GM19025 (cell line): ENCODE data around the gene CORO2A.
"Not testable (repeated sequence)": the region's sequence is repeated elsewhere in the genome, so short reads cannot be mapped to it uniquely, and the experiment has no call there.

Source experiments
- ATAC-seq: cut with Tn5 transposase; IDR thresholded peaks from one replicate; pipeline ENCODE4 v1.9.1; 2021; ENCODE audit warnings: mild to moderate bottlenecking, low read depth, moderate library complexity; ENCODE audit not compliant: unreplicated experiment

The CORO2A gene

DNA sequence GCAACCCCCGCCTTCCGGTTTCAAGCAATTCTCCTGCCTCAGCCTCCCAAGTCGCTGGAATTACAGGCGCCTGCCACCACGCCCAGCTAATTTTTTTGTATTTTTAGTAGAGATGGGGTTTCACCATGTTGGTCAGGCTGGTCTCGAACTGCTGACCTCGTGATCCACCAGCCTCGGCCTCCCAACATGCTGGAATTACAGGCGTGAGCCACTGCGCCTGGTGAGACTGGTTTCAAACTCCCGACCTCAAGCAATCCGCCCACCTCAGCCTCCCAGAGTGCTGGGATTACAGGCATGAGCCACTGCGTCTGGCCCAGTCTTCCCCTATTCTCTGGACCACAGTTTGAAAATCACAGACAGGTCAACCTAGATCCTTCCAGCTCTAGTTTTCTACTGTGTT, 68.3 kb downstream of the CORO2A start:
- not testable (repeated sequence) for ATAC-seq

DNA sequence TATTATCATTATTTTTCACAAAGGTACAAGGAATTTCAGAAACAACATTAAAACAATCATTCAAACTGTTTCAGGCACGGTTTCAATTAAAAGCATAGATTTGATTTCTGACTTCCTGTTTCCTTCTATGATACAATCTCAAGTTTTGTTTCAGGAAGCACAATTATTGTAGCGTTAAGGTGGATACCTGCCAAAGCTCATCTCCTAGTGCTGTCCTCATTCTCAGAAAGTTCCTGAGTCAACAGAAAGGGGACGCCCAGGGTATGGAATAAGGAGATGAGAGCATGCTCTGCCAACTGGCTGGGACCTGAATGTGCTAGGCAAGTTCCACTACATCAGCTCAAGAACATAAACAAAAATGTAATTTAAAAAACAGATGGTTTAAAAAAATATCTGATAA, 71.4 kb downstream of the CORO2A start:
- ATAC-seq = no peak

DNA sequence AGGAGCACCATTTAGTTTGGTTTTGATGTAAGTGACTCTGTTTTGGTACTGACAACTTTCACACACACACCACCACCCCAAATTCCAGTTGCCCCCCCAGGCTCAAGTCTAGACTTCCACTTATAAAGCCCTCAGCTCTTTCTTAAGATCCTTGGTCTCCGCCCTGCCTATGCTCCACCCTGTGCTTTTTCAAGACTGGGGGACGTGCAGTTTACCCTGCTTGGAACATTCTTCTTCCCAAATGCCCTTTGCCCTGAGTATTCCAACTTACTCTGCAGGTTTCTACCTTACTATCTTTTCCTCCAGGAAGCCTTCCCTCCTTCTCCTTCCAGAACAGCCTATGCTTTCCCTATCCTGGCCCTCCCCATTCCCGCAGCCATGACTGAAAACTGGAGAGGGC, 72.0 kb downstream of the CORO2A start:
- no peak for ATAC-seq

DNA sequence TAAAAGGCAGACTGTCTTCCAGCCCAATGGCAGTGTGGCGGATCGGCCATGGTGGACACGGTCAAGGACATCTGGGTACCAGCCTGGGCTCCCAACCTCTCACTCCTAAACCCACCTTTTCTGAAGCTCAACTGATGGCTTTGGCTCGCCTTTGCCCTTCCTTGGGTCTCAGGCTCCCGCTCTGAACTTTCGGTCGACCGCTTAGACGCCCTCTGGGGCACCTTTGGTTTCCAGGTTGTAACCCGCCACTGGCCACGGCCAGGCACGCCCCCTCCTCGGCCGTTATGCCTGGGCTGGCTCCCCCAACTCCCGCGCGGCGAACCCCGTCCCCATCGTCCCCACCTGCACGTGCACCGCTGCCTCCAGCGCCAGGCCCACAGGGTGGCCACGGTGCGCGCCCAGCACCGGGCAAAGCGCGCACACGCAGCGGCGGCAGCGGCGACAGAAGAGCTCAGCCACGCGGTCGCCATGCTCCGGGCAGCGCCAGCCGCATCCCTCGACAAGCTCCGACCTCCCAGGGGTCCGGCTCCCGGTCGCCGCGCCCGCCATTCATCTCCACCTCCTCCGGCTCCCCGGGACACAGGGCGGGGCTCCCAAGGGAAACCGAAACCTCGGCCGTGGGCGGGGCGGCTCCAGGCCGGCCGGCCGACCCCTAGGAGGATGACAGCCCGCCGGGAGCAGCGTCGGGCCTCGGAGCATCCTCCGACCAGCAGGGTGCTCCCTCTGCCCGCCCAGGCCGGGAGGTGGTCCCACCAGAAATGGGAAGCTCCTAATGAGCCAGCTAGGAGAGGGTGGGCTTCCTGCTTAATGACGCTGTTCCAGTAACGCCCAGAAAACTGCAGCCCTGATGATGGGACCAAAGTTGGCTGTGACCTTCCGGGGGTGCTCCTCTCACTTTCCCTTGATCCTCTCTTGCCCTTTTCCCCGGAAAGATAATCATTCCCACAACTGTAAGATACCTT, 73.5 kb downstream of the CORO2A start, which contains the start of gene TRIM14:
TRIM14 (minus strand) TSS at position 583 of the 962 bp plus-strand sequence; CDS start at position 549, 34 bp downstream.
- peak; percentile 50 for ATAC-seq

DNA sequence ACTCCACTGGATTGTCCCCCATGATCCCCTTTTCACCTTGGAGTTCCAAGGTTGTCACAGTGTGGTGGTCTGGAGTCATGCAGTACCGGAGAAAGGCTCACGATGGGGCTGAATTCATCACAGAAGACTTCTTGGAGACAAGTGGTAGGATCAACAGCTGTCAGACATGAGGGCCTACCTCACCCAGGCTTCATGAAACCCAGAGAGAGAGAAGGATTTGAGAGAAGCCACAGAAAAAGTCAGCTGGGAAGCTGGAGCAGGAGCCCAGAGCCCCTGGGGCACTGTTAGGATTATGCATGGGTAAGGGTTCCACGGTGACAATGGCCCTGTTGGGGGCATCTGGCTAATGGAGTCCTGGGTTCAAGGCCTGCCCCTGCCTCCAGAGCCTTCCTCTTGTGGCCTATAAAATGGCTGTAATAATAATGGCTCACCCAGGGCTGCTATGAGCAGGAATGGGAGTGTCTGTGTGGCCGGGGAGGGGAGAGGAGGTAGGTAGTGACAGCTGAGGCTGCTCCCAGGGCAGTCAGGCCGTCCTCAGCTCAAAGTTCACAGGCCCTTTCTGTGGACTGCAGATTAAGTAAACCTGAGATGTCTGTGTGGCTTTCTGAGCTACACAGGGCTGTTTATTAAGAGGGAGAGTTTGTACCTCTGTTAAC, 74.3 kb downstream of the CORO2A start:
- peak; percentile 46 for ATAC-seq

DNA sequence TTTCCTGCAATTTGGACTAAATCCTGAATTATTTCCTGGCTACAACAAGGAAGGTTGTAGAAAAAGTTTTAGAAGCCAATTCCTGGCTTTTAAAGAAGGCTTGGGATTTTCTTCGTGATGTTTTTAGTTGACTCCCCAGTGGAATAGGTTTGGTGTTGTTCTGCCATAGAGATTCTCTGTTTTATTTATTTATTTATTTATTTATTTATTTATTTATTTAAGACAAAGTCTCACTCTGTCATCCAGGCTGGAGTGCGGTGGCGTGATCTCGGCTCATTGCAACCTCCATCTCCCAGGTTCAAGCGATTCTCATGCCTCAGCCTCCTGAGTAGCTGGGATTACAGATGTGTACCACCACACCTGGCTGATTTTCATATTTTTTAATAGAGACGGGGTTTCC, 75.3 kb downstream of the CORO2A start:
- ATAC-seq = not testable (repeated sequence)

DNA sequence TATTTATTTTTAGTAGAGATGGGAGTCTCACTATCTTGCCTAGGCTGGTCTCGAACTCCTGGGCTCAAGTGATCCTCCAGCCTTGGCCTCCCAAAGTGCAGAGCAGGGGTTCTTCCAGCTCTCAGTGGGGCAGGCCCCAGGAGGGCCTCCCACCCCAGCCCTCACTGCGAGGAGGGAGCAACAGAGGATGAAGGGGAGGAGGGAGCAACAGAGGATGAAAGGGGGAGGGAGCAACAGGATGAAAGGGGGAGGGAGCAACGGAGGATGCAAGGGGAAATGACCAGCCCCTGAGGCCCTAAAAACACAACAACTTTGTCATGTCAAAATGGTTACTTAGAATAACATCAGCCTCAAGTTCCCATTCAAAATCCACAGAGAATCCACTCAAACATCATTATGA, 83.4 kb downstream of the CORO2A start:
- ATAC-seq = no peak

DNA sequence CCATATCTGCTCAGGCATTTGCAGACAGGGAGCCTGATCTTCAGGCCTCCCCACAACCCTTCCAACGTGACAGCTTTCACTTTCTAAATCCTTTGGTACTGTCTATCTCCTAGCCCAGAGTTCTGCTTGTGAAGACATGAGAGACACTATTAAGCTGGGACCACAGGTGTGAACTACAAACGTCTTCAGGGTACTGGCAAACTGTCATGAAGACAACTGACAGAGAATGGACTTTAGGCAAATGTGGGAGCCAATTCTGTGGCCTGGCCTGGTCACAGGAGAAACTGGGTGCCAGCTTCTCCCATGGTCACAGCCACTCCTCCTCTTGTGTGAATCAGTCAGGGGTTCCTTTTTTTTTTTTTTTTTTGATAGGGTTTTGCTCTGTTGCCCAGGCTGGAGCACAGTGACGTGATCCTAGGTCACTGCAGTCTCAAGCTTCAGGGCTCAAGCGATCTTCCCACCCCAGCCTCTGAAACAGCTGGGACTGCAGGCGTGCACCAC, 83.9 kb downstream of the CORO2A start:
- ATAC-seq = peak; percentile 80

DNA sequence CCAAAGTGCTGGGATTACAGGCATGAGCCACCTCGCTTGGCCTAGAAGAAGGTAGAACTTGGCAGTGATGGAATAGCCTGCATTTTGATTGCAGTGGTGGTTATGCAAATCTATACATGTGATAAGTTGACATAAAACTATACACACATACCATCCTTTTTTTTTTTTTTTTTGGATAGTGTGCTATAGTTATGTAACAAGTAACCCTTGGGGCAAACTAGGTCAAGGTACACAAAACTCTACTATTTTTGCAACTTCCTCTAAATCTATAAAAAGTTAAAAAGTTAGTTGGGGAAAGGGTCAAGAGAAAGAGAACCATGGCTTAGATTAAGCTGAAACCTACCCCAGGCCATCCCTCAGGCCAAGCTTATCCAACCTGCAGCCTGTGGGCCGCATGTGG, 84.5 kb downstream of the CORO2A start:
- no peak for ATAC-seq

DNA sequence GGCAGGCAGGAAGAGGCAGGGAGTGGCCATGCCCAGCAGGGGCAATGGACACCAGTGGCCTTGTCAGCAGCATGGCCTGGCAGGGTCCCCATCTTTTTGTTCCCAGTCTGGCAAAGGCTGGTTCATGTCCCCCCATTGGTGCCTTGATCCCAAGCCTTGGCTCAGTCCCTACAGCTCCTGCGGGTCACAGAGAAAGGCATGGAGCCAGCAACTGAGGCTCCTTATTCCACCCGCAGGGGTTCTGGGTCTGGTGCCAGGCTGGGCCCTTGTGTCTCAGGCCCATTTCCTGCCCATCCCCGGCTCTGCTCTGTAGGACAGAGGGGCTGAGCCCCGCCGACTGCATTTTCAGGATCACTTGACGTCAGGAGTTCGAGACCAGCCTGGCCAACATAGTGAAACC, 87.4 kb downstream of the CORO2A start:
- no peak for ATAC-seq

DNA sequence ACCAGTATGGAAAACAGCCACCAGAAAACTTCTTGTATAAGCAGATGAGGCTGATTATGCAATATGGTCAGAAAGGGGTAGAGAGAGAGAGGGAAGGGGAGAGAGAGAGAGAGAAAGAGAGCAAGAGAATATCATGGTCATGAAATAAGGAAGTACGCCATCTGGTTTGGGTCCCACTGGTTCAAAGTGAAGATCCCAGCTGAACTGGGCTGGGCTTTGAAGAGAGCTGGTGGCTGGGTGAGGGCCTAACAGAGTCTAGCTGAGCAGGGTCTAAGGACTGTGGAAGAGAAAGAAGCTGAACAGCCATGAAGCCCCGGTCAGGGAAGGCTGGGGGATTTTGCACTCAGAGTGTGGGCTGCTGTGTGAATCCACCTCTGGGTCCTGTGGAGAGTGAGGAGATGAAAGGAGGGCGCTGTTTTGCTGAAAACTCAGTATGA, 88.0 kb downstream of the CORO2A start:
- no peak for ATAC-seq

DNA sequence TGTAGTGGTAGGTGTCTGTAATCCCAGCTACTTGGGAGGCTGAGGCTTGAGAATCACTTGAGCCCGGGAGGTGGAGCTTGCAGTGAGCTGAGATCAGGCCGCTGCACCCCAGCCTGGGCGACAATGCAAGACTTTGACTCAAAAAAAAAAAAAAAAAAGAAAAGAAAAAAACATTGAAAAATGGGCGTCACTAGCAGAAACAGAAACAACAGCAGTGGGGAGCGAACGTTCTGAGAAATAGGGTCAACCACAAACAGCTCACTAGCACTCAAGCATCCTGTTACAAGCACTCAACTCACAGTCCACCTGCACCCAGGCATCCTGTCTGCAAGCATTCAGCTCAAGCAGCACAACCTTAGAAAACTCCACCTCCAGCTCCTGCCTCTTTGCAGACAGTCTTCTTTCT, 90.6 kb downstream of the CORO2A start:
- ATAC-seq = peak; percentile 95

DNA sequence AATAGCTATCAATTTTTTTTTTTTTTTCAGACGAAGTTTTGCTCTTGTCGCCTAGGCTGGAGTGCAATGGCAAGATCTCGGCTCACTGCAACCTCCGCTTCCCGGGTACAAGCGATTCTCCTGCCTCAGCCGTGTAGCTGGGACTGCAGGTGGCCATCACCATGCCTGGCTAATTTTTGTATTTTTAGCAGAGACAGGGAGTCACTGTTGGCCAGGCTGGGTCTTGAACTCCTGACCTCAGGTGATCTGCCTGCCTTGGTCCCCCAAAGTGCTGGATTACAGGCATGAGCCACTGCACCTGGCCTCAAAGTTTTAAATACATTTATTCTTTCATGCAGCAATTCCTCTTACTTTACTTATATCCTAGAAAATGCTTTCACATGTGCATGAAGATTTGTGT, 91.0 kb downstream of the CORO2A start:
- ATAC-seq = no peak

DNA sequence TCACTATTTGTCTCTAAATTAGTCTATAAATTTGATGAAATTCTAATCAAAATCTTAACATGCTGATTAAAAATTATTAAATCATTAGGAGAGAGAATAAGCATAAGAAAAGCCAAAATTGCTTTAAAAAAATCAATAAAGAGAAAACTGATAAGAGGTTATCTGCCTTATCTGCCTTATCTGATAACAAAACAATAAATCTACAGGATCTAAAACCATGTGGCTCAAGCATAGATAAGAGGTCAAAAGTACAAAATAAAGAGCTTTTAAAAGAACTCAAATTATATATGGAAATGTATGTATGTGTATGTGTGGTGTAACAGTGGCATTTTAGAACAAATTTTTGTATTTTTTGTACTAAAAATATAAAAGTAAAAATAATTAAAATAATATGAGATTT, 92.0 kb downstream of the CORO2A start:
- no peak for ATAC-seq

DNA sequence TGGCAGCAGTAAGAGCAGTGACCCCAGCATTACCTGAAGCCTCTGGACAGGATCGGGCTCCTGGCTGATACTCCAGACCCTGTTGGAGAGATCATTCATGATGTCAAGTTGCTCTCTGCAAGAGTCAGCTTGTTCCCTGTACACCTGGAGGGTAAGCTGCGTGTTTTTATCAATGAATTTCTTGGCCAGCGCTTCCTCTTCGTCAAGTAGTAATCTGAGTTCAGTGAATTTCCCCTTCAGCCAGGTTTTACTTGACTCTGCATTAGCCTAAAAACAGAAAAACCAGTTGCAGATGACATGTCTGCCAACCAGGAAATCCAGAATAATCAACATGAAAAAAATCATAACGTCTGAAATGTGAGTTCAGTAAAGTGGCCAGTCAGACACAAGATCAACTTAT, 92.5 kb downstream of the CORO2A start:
- no peak for ATAC-seq

DNA sequence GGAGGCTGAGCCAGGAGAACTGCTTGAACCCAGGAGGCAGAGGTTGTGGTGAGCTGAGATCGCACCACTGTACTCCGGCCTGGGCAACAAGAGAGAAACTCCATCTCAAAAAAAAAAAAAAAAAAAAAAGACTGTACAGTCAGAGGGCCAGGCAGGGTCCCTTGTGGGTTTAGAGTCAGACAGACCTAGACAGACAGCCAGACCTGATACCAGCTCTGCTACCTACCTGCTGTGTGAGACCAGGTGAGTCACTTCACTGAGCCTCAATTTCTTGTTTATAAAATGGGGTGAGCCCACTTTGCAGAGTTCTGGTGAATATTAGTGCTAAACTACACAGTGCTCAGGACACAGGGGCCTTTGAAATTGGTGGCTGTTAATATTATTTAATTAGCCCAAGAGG, 93.1 kb downstream of the CORO2A start:
- no peak for ATAC-seq

DNA sequence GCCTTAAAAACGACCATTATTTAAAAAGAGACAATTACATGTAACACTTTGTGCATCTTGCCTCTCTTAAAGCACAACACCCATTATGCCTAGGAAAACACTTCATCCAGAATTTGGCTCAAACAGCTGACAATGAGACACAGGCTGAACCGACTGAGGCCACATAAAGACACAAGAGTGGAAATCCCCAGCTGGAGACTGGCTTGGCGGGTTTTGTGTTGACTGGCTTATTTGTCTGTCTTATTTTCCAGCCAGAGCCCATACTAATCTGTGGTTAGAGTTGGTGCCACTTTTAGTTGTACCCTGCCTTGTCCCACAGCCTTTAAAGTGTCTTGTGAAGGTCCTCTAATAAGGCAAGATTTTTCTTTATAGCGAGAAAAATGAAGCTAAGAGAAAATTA, 94.6 kb downstream of the CORO2A start:
- peak; percentile 24 for ATAC-seq

DNA sequence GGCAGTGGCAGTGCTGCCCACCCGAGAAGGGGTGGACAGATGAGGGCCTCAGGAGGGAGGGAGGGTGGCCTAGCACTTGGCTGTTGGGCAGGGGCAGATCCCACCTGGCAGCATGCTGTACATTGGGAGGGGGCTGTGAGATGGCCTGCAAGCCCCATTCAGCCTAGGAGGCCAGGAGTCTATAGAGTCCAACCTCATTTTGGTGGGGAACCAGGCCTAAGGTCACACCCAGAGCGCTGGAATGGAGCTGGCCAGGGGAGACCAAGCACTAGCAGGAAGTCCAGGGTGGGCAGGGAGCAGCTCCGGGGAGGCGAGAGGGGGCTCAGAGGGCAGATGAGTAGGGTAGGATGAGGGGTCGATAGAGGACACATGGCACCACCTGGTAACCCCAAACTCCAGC, 96.3 kb downstream of the CORO2A start:
- no peak for ATAC-seq

DNA sequence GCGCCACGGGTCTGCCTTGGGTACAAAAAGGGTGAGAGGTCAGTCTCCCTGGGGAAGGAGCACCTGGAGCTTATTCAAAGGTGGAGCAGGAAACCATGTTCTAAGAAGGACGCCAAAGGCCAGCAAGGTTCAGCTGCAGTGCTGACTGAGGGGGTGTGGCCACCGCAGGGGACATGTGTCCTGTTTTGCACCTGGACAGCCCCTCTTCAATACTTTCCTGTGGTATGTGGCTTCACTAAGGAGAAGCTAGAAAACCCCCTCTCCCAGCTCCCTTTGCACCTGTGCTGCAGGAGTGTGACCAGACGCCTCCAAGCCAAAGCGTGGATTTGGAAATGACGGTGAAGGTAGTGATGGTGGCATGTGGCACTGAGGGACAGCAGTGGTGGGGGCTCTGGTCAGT, 97.0 kb downstream of the CORO2A start:
- ATAC-seq = no peak

DNA sequence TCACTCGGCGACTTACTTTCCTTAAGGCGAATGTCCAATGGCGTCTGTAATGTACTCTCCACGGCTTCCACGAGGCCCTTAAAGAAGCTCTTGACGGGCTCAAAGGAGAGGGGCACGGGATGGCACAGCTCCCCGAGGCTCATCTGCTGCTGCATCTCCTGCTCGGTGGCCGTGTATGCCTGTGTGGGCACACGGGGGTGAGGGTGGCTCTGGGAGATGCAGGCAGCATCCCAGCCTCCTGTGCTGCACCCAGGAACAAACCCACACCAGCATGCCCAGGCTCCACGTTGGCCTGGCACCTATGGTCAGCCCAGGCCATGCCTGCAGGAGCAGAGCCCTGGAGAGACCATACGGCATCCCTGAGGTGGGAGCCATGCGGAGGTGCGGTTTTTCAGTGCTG, 97.6 kb downstream of the CORO2A start:
- ATAC-seq = no peak

DNA sequence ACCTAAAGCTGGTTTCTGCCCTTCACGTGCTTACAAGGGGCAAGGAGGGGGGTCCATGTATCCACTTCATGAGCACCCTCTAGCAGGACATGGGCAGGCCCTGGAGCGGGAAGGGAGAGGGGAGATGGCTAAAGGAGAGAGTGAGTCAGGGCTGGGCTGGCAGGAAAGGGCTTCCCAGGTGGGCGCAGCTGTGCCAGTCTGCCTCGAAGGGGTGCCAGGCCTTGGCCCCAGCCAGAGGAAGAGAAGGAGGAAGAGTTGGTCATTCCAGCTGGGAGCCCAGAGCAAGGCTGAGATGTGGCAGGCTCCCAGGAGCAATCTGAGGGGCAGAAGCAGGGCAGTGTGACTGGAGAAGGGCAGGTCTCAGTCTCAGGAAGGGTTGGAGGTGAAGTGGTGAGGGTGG, 98.1 kb downstream of the CORO2A start:
- ATAC-seq = no peak

DNA sequence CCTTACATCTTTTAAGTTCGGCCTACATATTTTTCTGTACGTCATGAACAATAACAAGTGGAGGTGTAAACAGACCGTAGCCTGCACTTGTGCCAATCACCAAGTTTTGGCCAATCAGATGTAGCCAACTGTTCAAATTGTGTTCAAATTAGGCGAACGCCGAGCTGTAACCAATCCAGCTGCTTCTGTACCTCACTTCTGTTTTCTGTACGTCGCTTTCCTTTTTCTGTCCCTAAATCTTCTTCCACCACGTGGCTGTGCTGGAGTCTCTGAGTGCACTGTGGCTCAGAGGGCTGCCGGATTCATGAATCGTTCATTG, 99.9 kb downstream of the CORO2A start:
- ATAC-seq = no peak
